ENCODE data around the gene KLHDC7A.
"Not testable (repeated sequence)": the region's sequence is repeated elsewhere in the genome, so short reads cannot be mapped to it uniquely, and the experiment has no call there.

KLHDC7A gene

GRCh38 chr1:18480315-18481189, at the start of gene KLHDC7A:
TSS of gene KLHDC7A (plus strand) at chr1:18480930. CDS start at chr1:18480982, 52 bp downstream.
- no peak for DNase-seq (ENCODE audit: low spot score)

GRCh38 chr1:18434041-18434440, 46.7 kb upstream of the KLHDC7A start:
- DNase-seq (ENCODE audit: low spot score), result no peak

- no peak for DNase-seq (ENCODE audit: low spot score)
Observed at GRCh38 chr1:18440385-18441226, 40.1 kb upstream of the KLHDC7A start.

- DNase-seq (ENCODE audit: low spot score), result no peak
Observed at GRCh38 chr1:18443587-18444520, 36.9 kb upstream of the KLHDC7A start.

- DNase-seq (ENCODE audit: low spot score), result no peak
Observed at GRCh38 chr1:18444563-18444962, 36.2 kb upstream of the KLHDC7A start.

- DNase-seq (ENCODE audit: low spot score), result no peak
Observed at GRCh38 chr1:18446751-18447150, 34.0 kb upstream of the KLHDC7A start.

- DNase-seq (ENCODE audit: low spot score), result no peak
Observed at GRCh38 chr1:18447509-18448220, 33.1 kb upstream of the KLHDC7A start.

GRCh38 chr1:18448889-18449288, 31.8 kb upstream of the KLHDC7A start:
- DNase-seq (ENCODE audit: low spot score), result no peak

GRCh38 chr1:18452550-18452949, 28.2 kb upstream of the KLHDC7A start:
- DNase-seq (ENCODE audit: low spot score), result no peak

GRCh38 chr1:18458133-18459092, 22.3 kb upstream of the KLHDC7A start:
- no peak for DNase-seq (ENCODE audit: low spot score)

GRCh38 chr1:18461656-18462055, 19.1 kb upstream of the KLHDC7A start:
- DNase-seq (ENCODE audit: low spot score), result no peak

- not testable (repeated sequence) for DNase-seq (ENCODE audit: low spot score)
Observed at GRCh38 chr1:18462517-18462916, 18.2 kb upstream of the KLHDC7A start.

GRCh38 chr1:18463063-18463462, 17.7 kb upstream of the KLHDC7A start:
- no peak for DNase-seq (ENCODE audit: low spot score)

- DNase-seq (ENCODE audit: low spot score), result no peak
Observed at GRCh38 chr1:18463984-18464664, 16.6 kb upstream of the KLHDC7A start.

- no peak for DNase-seq (ENCODE audit: low spot score)
Observed at GRCh38 chr1:18464665-18465050, 16.1 kb upstream of the KLHDC7A start.

GRCh38 chr1:18466676-18467075, 14.1 kb upstream of the KLHDC7A start:
- DNase-seq (ENCODE audit: low spot score), result no peak

- no peak for DNase-seq (ENCODE audit: low spot score)
Observed at GRCh38 chr1:18468570-18468969, 12.2 kb upstream of the KLHDC7A start.

GRCh38 chr1:18469514-18469913, 11.2 kb upstream of the KLHDC7A start:
- no peak for DNase-seq (ENCODE audit: low spot score)

GRCh38 chr1:18470671-18471355, 9.9 kb upstream of the KLHDC7A start:
- no peak for DNase-seq (ENCODE audit: low spot score)

Measured in CD4-positive, alpha-beta T cell treated with Interleukin-15 for 4 hours (primary cell).